Measurements from ENCODE around the gene PPP1R12B. TPM values are rescaled to one million over a fixed set of nuclear protein-coding genes. Genes with fewer than 3 reads are reported as not detected.

Gene PPP1R12B
- total and polyA plus RNA-seq, 2 experiments from 2014 or later, result 13.2 to 13.8 TPM

GRCh38 chr1:202561240-202561639 is 212.7 kb downstream of the PPP1R12B start:
- Mint-ChIP-seq H3K4me3 (no peak overlapping the region), H3K9me3 (no peaks in the 10 kb centered on the region), H3K36me3 (ENCODE audit: low read depth) (no peaks in the 10 kb centered on the region), H3K27me3 (ENCODE audit: insufficient read depth, low read depth, poor library complexity) (peaks cover 2% of the 10 kb centered on the region), H3K4me1 (peaks cover 49% of the 10 kb centered on the region), H3K27ac (no peak overlapping the region)
- Histone ChIP-seq H4K20me1 (replicated peaks; ENCODE audit: insufficient read depth) (no peaks in the 10 kb centered on the region), H3K27me3 (ENCODE audit: insufficient read depth) (no peaks in the 10 kb centered on the region), H3K4me2 (no peak overlapping the region), H3K79me2 (replicated peaks; ENCODE audit: insufficient read depth) (no peaks in the 10 kb centered on the region), H3F3A (replicated peaks; ENCODE audit: low read depth) (no peaks in the 10 kb centered on the region), H3K27ac (ENCODE audit: low read depth) (no peak overlapping the region), H3K9me2 (ENCODE audit: insufficient read depth) (no peaks in the 10 kb centered on the region), H3K36me3 (ENCODE audit: insufficient read depth) (no peaks in the 10 kb centered on the region), H3K4me3 (no peak overlapping the region), H2AFZ (no peak overlapping the region), H3K4me1 (ENCODE audit: insufficient read depth) (peaks cover 25% of the 10 kb centered on the region)
- no peak for ATAC-seq
- DNase-seq (ENCODE audit: low spot score), result no peak
- no peak for TF ChIP-seq POLR2AphosphoS5 (IDR thresholded peaks at IDR 0.05; ENCODE audit: low read depth)
- no peak for TF ChIP-seq CTCF (conservative IDR thresholded peaks at IDR 0.05; ENCODE audit: low read depth in 2 of 2)
- TF ChIP-seq REST (IDR thresholded peaks at IDR 0.05; ENCODE audit: unreplicated experiment), result no peak
- no peak for TF ChIP-seq CREB1 (CRISPR knock-in tag; IDR thresholded peaks at IDR 0.05; ENCODE audit: low read depth)
- no peak for TF ChIP-seq ZNF114 (CRISPR knock-in tag; IDR thresholded peaks at IDR 0.05)
- no peak for TF ChIP-seq ETS1 (IDR thresholded peaks at IDR 0.05)
- TF ChIP-seq ZNF462 (CRISPR knock-in tag; IDR thresholded peaks at IDR 0.05), result no peak
- no peak for TF ChIP-seq EZH2phosphoT487 (IDR thresholded peaks at IDR 0.05; ENCODE audit: unreplicated experiment)
- no peak for TF ChIP-seq JUNB (IDR thresholded peaks at IDR 0.05; ENCODE audit: unreplicated experiment)
- TF ChIP-seq EZH2 (IDR thresholded peaks at IDR 0.05; ENCODE audit: low read depth, unreplicated experiment), result no peak
- no peak for TF ChIP-seq STAT1 (IDR thresholded peaks at IDR 0.05; ENCODE audit: unreplicated experiment)
- TF ChIP-seq NANOG (IDR thresholded peaks at IDR 0.05; ENCODE audit: borderline replicate concordance), result no peak
- no peak for TF ChIP-seq ZNF331 (CRISPR knock-in tag; IDR thresholded peaks at IDR 0.05; ENCODE audit: low read depth)
